HEK293 (cell line): ENCODE results near the gene SPECC1L.

Experiments
- GLIS2 ChIP-seq: fragments of 450-650 bp; formaldehyde crosslinking; IDR thresholded peaks from 2 replicates; pipeline ENCODE4 v1.5.1; 2016; ENCODE audit warnings: missing biosample characterization, missing genetic modification characterization
- HOXD13 ChIP-seq: sonication (generic); formaldehyde crosslinking; IDR thresholded peaks from 2 replicates; pipeline ENCODE4 v1.8.0; 2022; ENCODE audit warnings: missing genetic modification reagents, borderline replicate concordance
- IKZF3 ChIP-seq: fragments of 450-650 bp; IDR thresholded peaks from 2 replicates; pipeline ENCODE4 v1.5.0; 2018; ENCODE audit warnings: missing biosample characterization, mild to moderate bottlenecking, missing genetic modification characterization, moderate library complexity
- KLF1 ChIP-seq: fragments of 450-650 bp; formaldehyde crosslinking; IDR thresholded peaks from 2 replicates; pipeline ENCODE4 v1.5.1; 2016; ENCODE audit warnings: missing biosample characterization, missing genetic modification characterization
- KLF7 ChIP-seq: fragments of 450-650 bp; formaldehyde crosslinking; IDR thresholded peaks from 2 replicates; pipeline ENCODE4 v1.5.1; 2016; ENCODE audit warnings: missing biosample characterization, missing genetic modification characterization, borderline replicate concordance
- ZBTB21 ChIP-seq: fragments of 450-650 bp; formaldehyde crosslinking; IDR thresholded peaks from 2 replicates; pipeline ENCODE4 v1.5.1; 2017; ENCODE audit warnings: missing biosample characterization, missing genetic modification characterization
- ZEB2 ChIP-seq: fragments of 450-650 bp; formaldehyde crosslinking; IDR thresholded peaks from 2 replicates; pipeline ENCODE4 v1.5.1; 2016; ENCODE audit warnings: missing biosample characterization, missing genetic modification characterization
- ZFP41 ChIP-seq: fragments of 450-650 bp; formaldehyde crosslinking; IDR thresholded peaks from 2 replicates; pipeline ENCODE4 v1.5.1; 2016; ENCODE audit warnings: missing biosample characterization, missing genetic modification characterization, borderline replicate concordance
- ZIC2 ChIP-seq: fragments of 450-650 bp; formaldehyde crosslinking; IDR thresholded peaks from 2 replicates; pipeline ENCODE4 v1.5.1; 2016; ENCODE audit warnings: missing biosample characterization, missing genetic modification characterization
- ZNF112 ChIP-seq: fragments of 450-650 bp; formaldehyde crosslinking; IDR thresholded peaks from 2 replicates; pipeline ENCODE4 v1.5.0; 2017; ENCODE audit warnings: missing biosample characterization, missing genetic modification characterization
- ZNF248 ChIP-seq: fragments of 450-650 bp; formaldehyde crosslinking; IDR thresholded peaks from 2 replicates; pipeline ENCODE4 v1.5.1; 2017; ENCODE audit warnings: missing biosample characterization, missing genetic modification characterization
- ZNF302 ChIP-seq: fragments of 450-650 bp; formaldehyde crosslinking; IDR thresholded peaks from 2 replicates; pipeline ENCODE4 v1.5.1; 2016; ENCODE audit warnings: missing biosample characterization, missing genetic modification characterization, low read depth
- ZNF350 ChIP-seq: fragments of 450-650 bp; formaldehyde crosslinking; IDR thresholded peaks from 2 replicates; pipeline ENCODE4 v1.5.0; 2017; ENCODE audit warnings: missing biosample characterization, mild to moderate bottlenecking, missing genetic modification characterization
- ZNF530 ChIP-seq: fragments of 450-650 bp; formaldehyde crosslinking; IDR thresholded peaks from 2 replicates; pipeline ENCODE4 v1.5.1; 2016; ENCODE audit warnings: low read depth, missing biosample characterization, missing genetic modification characterization
- ZNF677 ChIP-seq: fragments of 450-650 bp; IDR thresholded peaks from 2 replicates; pipeline ENCODE4 v1.5.0; 2018; ENCODE audit warnings: missing biosample characterization, mild to moderate bottlenecking, missing genetic modification characterization, moderate library complexity
- ZNF776 ChIP-seq: fragments of 450-650 bp; formaldehyde crosslinking; IDR thresholded peaks from 2 replicates; pipeline ENCODE4 v1.5.0; 2017; ENCODE audit warnings: missing biosample characterization, missing genetic modification characterization, borderline replicate concordance
- ZNF843 ChIP-seq: fragments of 450-650 bp; formaldehyde crosslinking; IDR thresholded peaks from 2 replicates; pipeline ENCODE4 v1.5.1; 2016; ENCODE audit warnings: missing biosample characterization, missing genetic modification characterization
- TF ChIP-seq, protein P1 (sequence below): sonication (generic); formaldehyde crosslinking; IDR thresholded peaks from 2 replicates; pipeline ENCODE4 v1.8.1; 2022; ENCODE audit warnings: mild to moderate bottlenecking, moderate library complexity, missing genetic modification reagents
- TF ChIP-seq, protein P2 (sequence below): fragments of 450-650 bp; formaldehyde crosslinking; IDR thresholded peaks from 2 replicates; pipeline ENCODE4 v1.5.1; 2016; ENCODE audit warnings: missing biosample characterization, missing genetic modification characterization
- TF ChIP-seq, protein P3 (sequence below): fragments of 450-650 bp; formaldehyde crosslinking; IDR thresholded peaks from 2 replicates; pipeline ENCODE4 v1.5.1; 2016; ENCODE audit warnings: missing biosample characterization, missing genetic modification characterization
- TF ChIP-seq, protein P4 (sequence below): fragments of 450-650 bp; formaldehyde crosslinking; IDR thresholded peaks from 2 replicates; pipeline ENCODE4 v1.5.1; 2016; ENCODE audit warnings: missing biosample characterization, missing genetic modification characterization
- TF ChIP-seq, protein P5 (sequence below): fragments of 450-650 bp; formaldehyde crosslinking; IDR thresholded peaks from 2 replicates; pipeline ENCODE4 v1.5.1; 2016; ENCODE audit warnings: missing biosample characterization, missing genetic modification characterization
- TF ChIP-seq, protein P6 (sequence below): fragments of 450-650 bp; formaldehyde crosslinking; IDR thresholded peaks from 2 replicates; pipeline ENCODE4 v1.5.1; 2016; ENCODE audit warnings: missing biosample characterization, missing genetic modification characterization
- TF ChIP-seq, protein P7 (sequence below): fragments of 450-650 bp; formaldehyde crosslinking; IDR thresholded peaks from 2 replicates; pipeline ENCODE4 v1.5.1; 2016; ENCODE audit warnings: missing biosample characterization, missing genetic modification characterization

Gene SPECC1L

DNA sequence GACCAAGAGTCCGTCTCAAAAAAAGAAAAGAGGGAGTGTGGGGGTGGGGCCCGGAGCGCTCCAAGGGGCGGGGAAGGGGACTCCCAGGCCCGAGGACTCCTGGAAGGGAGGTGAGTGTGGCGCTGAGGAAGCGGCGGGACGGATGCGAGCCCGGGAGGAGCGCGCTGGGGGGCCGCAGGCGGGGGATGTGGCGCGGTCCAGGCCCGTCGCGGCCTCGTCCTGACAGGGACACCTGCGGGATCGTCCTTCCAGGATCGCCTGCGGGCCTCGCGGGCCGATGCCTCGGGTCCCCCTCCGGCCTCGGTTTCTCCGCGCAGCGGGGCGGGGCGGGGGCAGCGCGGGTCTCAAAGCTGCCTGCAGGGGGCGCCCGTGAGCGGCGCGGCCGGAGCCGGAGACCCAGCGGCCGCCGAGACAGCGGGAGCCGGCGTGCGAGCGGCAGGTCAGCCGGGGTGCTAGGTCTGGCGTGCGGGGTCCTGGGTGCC, 152.9 kb downstream of the SPECC1L start (continued):
- TF ChIP-seq, protein P1, sequence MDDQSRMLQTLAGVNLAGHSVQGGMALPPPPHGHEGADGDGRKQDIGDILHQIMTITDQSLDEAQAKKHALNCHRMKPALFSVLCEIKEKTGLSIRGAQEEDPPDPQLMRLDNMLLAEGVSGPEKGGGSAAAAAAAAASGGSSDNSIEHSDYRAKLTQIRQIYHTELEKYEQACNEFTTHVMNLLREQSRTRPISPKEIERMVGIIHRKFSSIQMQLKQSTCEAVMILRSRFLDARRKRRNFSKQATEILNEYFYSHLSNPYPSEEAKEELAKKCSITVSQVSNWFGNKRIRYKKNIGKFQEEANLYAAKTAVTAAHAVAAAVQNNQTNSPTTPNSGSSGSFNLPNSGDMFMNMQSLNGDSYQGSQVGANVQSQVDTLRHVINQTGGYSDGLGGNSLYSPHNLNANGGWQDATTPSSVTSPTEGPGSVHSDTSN (CRISPR knock-in tag), result no peak; the same call in 1 of the 2 replicates
- TF ChIP-seq HOXD13 (no peak), IKZF3 (tag by site-specific recombination) (peak; percentile 72; the same call in 1 of the 2 replicates), KLF7 (tag by site-specific recombination) (no peak), ZNF350 (tag by site-specific recombination) (no peak), ZNF248 (tag by site-specific recombination) (no peak), ZEB2 (tag by site-specific recombination) (peak; percentile 58; the same call in 1 of the 2 replicates), ZFP41 (tag by site-specific recombination) (no peak), GLIS2 (tag by site-specific recombination) (peak; percentile 90), ZNF776 (no peak), ZIC2 (tag by site-specific recombination) (peak; percentile 70), ZBTB21 (tag by site-specific recombination) (no peak), KLF1 (tag by site-specific recombination) (no peak; the same call in 1 of the 2 replicates), ZNF302 (tag by site-specific recombination) (no peak), ZNF677 (no peak), ZNF112 (tag by site-specific recombination) (no peak), ZNF843 (tag by site-specific recombination) (no peak), ZNF530 (tag by site-specific recombination) (no peak)
- TF ChIP-seq, protein P2, sequence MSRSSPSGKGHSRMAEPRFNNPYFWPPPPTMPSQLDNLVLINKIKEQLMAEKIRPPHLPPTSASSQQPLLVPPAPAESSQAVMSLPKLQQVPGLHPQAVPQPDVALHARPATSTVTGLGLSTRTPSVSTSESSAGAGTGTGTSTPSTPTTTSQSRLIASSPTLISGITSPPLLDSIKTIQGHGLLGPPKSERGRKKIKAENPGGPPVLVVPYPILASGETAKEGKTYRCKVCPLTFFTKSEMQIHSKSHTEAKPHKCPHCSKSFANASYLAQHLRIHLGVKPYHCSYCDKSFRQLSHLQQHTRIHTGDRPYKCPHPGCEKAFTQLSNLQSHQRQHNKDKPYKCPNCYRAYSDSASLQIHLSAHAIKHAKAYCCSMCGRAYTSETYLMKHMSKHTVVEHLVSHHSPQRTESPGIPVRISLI (tag by site-specific recombination), result no peak
- TF ChIP-seq, protein P3, sequence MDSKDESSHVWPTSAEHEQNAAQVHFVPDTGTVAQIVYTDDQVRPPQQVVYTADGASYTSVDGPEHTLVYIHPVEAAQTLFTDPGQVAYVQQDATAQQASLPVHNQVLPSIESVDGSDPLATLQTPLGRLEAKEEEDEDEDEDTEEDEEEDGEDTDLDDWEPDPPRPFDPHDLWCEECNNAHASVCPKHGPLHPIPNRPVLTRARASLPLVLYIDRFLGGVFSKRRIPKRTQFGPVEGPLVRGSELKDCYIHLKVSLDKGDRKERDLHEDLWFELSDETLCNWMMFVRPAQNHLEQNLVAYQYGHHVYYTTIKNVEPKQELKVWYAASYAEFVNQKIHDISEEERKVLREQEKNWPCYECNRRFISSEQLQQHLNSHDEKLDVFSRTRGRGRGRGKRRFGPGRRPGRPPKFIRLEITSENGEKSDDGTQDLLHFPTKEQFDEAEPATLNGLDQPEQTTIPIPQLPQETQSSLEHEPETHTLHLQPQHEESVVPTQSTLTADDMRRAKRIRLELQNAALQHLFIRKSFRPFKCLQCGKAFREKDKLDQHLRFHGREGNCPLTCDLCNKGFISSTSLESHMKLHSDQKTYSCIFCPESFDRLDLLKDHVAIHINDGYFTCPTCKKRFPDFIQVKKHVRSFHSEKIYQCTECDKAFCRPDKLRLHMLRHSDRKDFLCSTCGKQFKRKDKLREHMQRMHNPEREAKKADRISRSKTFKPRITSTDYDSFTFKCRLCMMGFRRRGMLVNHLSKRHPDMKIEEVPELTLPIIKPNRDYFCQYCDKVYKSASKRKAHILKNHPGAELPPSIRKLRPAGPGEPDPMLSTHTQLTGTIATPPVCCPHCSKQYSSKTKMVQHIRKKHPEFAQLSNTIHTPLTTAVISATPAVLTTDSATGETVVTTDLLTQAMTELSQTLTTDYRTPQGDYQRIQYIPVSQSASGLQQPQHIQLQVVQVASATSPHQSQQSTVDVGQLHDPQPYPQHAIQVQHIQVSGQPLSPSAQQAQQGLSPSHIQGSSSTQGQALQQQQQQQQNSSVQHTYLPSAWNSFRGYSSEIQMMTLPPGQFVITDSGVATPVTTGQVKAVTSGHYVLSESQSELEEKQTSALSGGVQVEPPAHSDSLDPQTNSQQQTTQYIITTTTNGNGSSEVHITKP (tag by site-specific recombination), result peak; percentile 71
- TF ChIP-seq, protein P4, sequence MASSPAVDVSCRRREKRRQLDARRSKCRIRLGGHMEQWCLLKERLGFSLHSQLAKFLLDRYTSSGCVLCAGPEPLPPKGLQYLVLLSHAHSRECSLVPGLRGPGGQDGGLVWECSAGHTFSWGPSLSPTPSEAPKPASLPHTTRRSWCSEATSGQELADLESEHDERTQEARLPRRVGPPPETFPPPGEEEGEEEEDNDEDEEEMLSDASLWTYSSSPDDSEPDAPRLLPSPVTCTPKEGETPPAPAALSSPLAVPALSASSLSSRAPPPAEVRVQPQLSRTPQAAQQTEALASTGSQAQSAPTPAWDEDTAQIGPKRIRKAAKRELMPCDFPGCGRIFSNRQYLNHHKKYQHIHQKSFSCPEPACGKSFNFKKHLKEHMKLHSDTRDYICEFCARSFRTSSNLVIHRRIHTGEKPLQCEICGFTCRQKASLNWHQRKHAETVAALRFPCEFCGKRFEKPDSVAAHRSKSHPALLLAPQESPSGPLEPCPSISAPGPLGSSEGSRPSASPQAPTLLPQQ (tag by site-specific recombination), result 0 out of 2 replicates have a peak, but pooled peaks have one; percentile 35
- TF ChIP-seq, protein P5, sequence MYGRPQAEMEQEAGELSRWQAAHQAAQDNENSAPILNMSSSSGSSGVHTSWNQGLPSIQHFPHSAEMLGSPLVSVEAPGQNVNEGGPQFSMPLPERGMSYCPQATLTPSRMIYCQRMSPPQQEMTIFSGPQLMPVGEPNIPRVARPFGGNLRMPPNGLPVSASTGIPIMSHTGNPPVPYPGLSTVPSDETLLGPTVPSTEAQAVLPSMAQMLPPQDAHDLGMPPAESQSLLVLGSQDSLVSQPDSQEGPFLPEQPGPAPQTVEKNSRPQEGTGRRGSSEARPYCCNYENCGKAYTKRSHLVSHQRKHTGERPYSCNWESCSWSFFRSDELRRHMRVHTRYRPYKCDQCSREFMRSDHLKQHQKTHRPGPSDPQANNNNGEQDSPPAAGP (tag by site-specific recombination), result 0 out of 2 replicates have a peak, but pooled peaks have one; percentile 61
- TF ChIP-seq, protein P6, sequence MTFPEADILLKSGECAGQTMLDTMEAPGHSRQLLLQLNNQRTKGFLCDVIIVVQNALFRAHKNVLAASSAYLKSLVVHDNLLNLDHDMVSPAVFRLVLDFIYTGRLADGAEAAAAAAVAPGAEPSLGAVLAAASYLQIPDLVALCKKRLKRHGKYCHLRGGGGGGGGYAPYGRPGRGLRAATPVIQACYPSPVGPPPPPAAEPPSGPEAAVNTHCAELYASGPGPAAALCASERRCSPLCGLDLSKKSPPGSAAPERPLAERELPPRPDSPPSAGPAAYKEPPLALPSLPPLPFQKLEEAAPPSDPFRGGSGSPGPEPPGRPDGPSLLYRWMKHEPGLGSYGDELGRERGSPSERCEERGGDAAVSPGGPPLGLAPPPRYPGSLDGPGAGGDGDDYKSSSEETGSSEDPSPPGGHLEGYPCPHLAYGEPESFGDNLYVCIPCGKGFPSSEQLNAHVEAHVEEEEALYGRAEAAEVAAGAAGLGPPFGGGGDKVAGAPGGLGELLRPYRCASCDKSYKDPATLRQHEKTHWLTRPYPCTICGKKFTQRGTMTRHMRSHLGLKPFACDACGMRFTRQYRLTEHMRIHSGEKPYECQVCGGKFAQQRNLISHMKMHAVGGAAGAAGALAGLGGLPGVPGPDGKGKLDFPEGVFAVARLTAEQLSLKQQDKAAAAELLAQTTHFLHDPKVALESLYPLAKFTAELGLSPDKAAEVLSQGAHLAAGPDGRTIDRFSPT (tag by site-specific recombination), result no peak
- TF ChIP-seq, protein P7, sequence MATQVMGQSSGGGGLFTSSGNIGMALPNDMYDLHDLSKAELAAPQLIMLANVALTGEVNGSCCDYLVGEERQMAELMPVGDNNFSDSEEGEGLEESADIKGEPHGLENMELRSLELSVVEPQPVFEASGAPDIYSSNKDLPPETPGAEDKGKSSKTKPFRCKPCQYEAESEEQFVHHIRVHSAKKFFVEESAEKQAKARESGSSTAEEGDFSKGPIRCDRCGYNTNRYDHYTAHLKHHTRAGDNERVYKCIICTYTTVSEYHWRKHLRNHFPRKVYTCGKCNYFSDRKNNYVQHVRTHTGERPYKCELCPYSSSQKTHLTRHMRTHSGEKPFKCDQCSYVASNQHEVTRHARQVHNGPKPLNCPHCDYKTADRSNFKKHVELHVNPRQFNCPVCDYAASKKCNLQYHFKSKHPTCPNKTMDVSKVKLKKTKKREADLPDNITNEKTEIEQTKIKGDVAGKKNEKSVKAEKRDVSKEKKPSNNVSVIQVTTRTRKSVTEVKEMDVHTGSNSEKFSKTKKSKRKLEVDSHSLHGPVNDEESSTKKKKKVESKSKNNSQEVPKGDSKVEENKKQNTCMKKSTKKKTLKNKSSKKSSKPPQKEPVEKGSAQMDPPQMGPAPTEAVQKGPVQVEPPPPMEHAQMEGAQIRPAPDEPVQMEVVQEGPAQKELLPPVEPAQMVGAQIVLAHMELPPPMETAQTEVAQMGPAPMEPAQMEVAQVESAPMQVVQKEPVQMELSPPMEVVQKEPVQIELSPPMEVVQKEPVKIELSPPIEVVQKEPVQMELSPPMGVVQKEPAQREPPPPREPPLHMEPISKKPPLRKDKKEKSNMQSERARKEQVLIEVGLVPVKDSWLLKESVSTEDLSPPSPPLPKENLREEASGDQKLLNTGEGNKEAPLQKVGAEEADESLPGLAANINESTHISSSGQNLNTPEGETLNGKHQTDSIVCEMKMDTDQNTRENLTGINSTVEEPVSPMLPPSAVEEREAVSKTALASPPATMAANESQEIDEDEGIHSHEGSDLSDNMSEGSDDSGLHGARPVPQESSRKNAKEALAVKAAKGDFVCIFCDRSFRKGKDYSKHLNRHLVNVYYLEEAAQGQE (tag by site-specific recombination), result no peak
